T-helper 1 cell treated with Interleukin-12 subunit alpha and Interleukin-12 subunit beta and Interleukin-4 antibody, amounts not matched to agents 30 μg/mL and 1 μg/mL, for 36 hours (primary cell): Measurements from ENCODE around the gene TBATA.

Experiments
- H3K27ac Mint-ChIP-seq: one replicate; pipeline ENCODE4 v1.8.0; 2021; ENCODE audit warnings: mild to moderate bottlenecking, mixed read lengths
- H3K27me3 Mint-ChIP-seq: one replicate; pipeline ENCODE4 v1.8.0; 2021; ENCODE audit warnings: low read depth, mixed read lengths
- H3K36me3 Mint-ChIP-seq: one replicate; pipeline ENCODE4 v1.8.0; 2021; ENCODE audit warnings: low read depth, mixed read lengths
- H3K4me1 Mint-ChIP-seq: one replicate; pipeline ENCODE4 v1.8.0; 2021; ENCODE audit warnings: low read depth, mixed read lengths
- H3K4me3 Mint-ChIP-seq: one replicate; pipeline ENCODE4 v1.8.0; 2021; ENCODE audit warnings: mild to moderate bottlenecking, moderate library complexity, mixed read lengths
- H3K9me3 Mint-ChIP-seq: one replicate; pipeline ENCODE4 v1.8.0; 2021; ENCODE audit warnings: mixed read lengths

Gene TBATA, protein sequence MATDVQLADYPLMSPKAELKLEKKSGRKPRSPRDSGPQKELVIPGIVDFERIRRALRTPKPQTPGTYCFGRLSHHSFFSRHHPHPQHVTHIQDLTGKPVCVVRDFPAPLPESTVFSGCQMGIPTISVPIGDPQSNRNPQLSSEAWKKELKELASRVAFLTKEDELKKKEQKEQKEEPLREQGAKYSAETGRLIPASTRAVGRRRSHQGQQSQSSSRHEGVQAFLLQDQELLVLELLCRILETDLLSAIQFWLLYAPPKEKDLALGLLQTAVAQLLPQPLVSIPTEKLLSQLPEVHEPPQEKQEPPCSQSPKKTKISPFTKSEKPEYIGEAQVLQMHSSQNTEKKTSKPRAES

GRCh38 chr10:70785190-70785589 is at the start of gene TBATA:
Gene TBATA, minus strand, starts transcription at chr10:70785377. Its CDS starts 1,998 bp downstream, at chr10:70783379.
- no peaks in the 10 kb centered on the region for H3K36me3 Mint-ChIP-seq
- H3K4me3 Mint-ChIP-seq: no peak within 1 kb of the TSS
- no peaks in the 10 kb centered on the region for H3K9me3 Mint-ChIP-seq
- peaks cover 2% of the 10 kb centered on the region for H3K4me1 Mint-ChIP-seq
- peaks cover 21% of the 10 kb centered on the region for H3K27me3 Mint-ChIP-seq
- no peak within 1 kb of the TSS for H3K27ac Mint-ChIP-seq

- no peak overlapping the region for H3K4me3 Mint-ChIP-seq
- H3K9me3 Mint-ChIP-seq: peaks cover 7% of the 10 kb centered on the region
- no peak overlapping the region for H3K27ac Mint-ChIP-seq
- H3K27me3 Mint-ChIP-seq: no peaks in the 10 kb centered on the region
- peaks cover 9% of the 10 kb centered on the region for H3K36me3 Mint-ChIP-seq
- H3K4me1 Mint-ChIP-seq: peaks cover 15% of the 10 kb centered on the region
Observed at GRCh38 chr10:70834441-70835151, 49.4 kb upstream of the TBATA start.

- peaks cover 15% of the 10 kb centered on the region for H3K4me1 Mint-ChIP-seq
- peaks cover 9% of the 10 kb centered on the region for H3K36me3 Mint-ChIP-seq
- no peak overlapping the region for H3K4me3 Mint-ChIP-seq
- no peaks in the 10 kb centered on the region for H3K27me3 Mint-ChIP-seq
- H3K9me3 Mint-ChIP-seq: peaks cover 7% of the 10 kb centered on the region
- H3K27ac Mint-ChIP-seq: no peak overlapping the region
Observed at GRCh38 chr10:70834021-70834420, 48.8 kb upstream of the TBATA start.

GRCh38 chr10:70833601-70834000 is 48.4 kb upstream of the TBATA start:
- Mint-ChIP-seq H3K4me3 (no peak overlapping the region), H3K4me1 (peaks cover 15% of the 10 kb centered on the region), H3K27me3 (no peaks in the 10 kb centered on the region), H3K27ac (no peak overlapping the region), H3K36me3 (peaks cover 9% of the 10 kb centered on the region), H3K9me3 (peaks cover 7% of the 10 kb centered on the region)

DNA sequence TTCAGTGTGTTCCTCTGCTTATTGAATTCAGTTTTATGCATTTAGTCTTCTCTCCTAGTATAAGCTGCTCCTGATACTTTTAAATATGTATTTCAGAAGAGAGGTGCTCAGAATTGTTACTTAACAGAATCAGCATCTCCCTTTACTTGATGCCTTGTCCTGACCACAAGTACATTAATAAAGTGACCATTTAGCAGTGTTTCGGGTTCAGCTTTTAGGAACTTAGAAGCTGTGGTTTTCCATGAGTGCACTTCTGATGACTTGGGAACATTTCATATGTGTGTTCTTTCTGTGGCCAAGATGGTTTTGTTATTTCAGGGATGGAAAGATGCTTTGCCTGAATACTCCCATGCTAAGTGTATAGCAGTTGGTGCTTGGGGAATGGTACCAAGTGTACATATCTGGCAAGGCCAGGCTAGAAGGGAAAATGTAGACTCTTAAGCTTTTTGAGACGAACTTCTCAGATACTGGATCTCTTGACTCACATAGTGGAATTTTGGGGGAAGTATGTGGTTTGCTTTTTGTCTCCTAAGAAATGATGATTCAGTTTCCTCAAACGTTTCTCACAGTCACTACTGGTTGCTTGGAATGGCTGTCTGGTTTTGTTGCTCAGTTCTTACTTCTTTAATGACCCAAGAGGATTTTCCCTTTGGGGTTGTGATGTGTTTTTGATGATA is 47.8 kb upstream of the TBATA start:
- Mint-ChIP-seq H3K27ac (no peak overlapping the region), H3K27me3 (no peaks in the 10 kb centered on the region), H3K4me3 (no peak overlapping the region), H3K4me1 (peaks cover 15% of the 10 kb centered on the region), H3K9me3 (peaks cover 7% of the 10 kb centered on the region), H3K36me3 (peaks cover 7% of the 10 kb centered on the region)

DNA sequence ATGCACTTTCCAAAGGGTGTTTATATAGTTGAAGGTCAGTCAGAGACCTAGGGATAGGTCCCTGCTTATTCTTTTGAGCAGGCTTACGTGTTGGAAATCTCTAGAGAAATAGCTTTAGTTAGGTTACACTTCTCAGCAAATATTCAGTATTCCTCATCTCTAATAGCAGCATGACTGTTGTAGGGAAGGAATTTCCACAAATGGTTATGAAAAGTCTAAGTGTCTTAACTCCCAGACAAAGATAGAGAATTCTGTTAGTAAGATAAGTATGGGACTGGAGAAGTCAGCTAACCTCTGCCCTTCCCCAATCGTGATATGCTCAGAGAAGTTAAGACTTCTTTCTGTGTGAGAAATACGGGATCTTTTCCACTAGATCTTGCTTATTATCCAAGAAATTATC is 47.0 kb upstream of the TBATA start:
- H3K27me3 Mint-ChIP-seq: no peaks in the 10 kb centered on the region
- H3K27ac Mint-ChIP-seq: no peak overlapping the region
- no peak overlapping the region for H3K4me3 Mint-ChIP-seq
- peaks cover 1% of the 10 kb centered on the region for H3K36me3 Mint-ChIP-seq
- peaks cover under 1% of the 10 kb centered on the region for H3K9me3 Mint-ChIP-seq
- H3K4me1 Mint-ChIP-seq: peaks cover 15% of the 10 kb centered on the region

- Mint-ChIP-seq H3K27ac (no peak overlapping the region), H3K4me1 (peaks cover 12% of the 10 kb centered on the region), H3K4me3 (no peak overlapping the region), H3K36me3 (peaks cover 4% of the 10 kb centered on the region), H3K9me3 (no peaks in the 10 kb centered on the region), H3K27me3 (no peaks in the 10 kb centered on the region)
Observed at GRCh38 chr10:70830164-70830563, 45.0 kb upstream of the TBATA start.

GRCh38 chr10:70829543-70829942 is 44.4 kb upstream of the TBATA start:
- peaks cover 12% of the 10 kb centered on the region for H3K4me1 Mint-ChIP-seq
- no peaks in the 10 kb centered on the region for H3K9me3 Mint-ChIP-seq
- no peaks in the 10 kb centered on the region for H3K27me3 Mint-ChIP-seq
- peaks cover 6% of the 10 kb centered on the region for H3K36me3 Mint-ChIP-seq
- H3K27ac Mint-ChIP-seq: no peak overlapping the region
- no peak overlapping the region for H3K4me3 Mint-ChIP-seq

DNA sequence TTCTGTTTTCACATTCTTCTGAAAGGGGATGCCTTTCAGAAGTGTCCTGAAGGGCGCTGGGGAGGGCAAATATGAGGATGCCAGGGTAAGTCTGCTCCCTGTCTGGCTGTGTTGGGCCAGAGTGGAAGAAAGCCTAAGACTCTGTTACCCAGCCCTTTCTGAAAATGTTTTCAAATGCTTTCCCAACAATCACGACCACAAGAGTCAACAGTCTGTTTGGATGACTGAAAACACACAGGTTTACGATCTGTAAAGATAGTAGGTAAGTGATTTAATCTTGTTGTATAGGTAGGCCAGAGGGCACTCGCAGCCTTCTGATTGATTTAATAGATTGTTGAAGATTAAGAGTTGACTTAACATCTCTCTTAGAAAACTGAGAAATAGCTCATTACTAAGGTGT is 43.7 kb upstream of the TBATA start:
- Mint-ChIP-seq H3K27ac (no peak overlapping the region), H3K36me3 (peaks cover 6% of the 10 kb centered on the region), H3K9me3 (no peaks in the 10 kb centered on the region), H3K27me3 (no peaks in the 10 kb centered on the region), H3K4me1 (peaks cover 12% of the 10 kb centered on the region), H3K4me3 (no peak overlapping the region)

GRCh38 chr10:70827086-70827757 is 42.0 kb upstream of the TBATA start:
- Mint-ChIP-seq H3K27ac (no peak overlapping the region), H3K9me3 (no peaks in the 10 kb centered on the region), H3K4me1 (no peaks in the 10 kb centered on the region), H3K4me3 (no peak overlapping the region), H3K27me3 (no peaks in the 10 kb centered on the region), H3K36me3 (peaks cover 5% of the 10 kb centered on the region)

- H3K4me3 Mint-ChIP-seq: no peak overlapping the region
- H3K4me1 Mint-ChIP-seq: peaks cover 5% of the 10 kb centered on the region
- H3K36me3 Mint-ChIP-seq: peaks cover 11% of the 10 kb centered on the region
- no peak overlapping the region for H3K27ac Mint-ChIP-seq
- no peaks in the 10 kb centered on the region for H3K27me3 Mint-ChIP-seq
- H3K9me3 Mint-ChIP-seq: no peaks in the 10 kb centered on the region
Observed at GRCh38 chr10:70822076-70822820, 37.1 kb upstream of the TBATA start.

GRCh38 chr10:70820976-70821750 is 36.0 kb upstream of the TBATA start:
- peaks cover 10% of the 10 kb centered on the region for H3K36me3 Mint-ChIP-seq

DNA sequence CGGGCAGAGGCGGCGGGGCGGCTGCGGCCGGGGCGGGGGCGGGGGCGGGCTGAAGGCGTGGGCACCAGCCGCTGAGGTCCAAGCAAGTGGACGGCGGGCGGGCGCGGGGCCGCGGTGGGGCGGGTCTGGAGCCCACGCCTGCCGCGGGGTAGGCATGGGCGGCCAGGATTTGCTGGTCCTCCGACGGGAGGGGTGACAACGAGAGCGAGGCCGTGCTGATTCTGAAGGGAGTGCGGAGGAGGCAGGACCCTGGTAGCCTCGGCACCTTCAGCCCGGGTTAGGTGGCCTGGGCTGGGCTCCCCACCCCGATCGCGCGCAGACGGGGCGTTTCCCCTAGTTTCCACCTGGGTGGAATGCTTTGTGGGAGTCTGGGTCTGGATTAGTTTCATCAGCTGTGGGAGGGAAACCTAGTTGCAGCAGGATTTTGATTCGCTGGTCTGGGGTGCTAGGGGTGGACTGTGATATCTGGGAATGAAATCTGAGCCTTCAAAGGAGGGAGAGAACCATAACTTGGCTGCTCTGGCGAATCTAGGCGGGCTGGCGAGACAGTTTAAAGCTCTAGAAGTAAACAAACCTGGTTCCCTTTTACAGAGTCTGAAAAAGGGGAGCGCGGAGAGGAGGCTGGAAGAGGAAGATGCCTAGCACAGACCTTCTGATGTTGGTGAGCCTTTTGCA is 31.2 kb upstream of the TBATA start:
- Mint-ChIP-seq H3K36me3 (peaks cover 7% of the 10 kb centered on the region), H3K4me1 (peaks cover 13% of the 10 kb centered on the region), H3K27me3 (peaks cover 4% of the 10 kb centered on the region), H3K27ac (peak overlapping the region; percentile 77), H3K4me3 (peak overlapping the region; percentile 88), H3K9me3 (no peaks in the 10 kb centered on the region)

More at GRCh38 chr10:70820976-70821750, 36.0 kb upstream of the TBATA start:
- Mint-ChIP-seq H3K27ac (no peak overlapping the region), H3K9me3 (no peaks in the 10 kb centered on the region), H3K27me3 (no peaks in the 10 kb centered on the region), H3K4me3 (no peak overlapping the region), H3K4me1 (peaks cover 10% of the 10 kb centered on the region)
